ENCODE data around the gene FBXO48.

FBXO48 gene

DNA sequence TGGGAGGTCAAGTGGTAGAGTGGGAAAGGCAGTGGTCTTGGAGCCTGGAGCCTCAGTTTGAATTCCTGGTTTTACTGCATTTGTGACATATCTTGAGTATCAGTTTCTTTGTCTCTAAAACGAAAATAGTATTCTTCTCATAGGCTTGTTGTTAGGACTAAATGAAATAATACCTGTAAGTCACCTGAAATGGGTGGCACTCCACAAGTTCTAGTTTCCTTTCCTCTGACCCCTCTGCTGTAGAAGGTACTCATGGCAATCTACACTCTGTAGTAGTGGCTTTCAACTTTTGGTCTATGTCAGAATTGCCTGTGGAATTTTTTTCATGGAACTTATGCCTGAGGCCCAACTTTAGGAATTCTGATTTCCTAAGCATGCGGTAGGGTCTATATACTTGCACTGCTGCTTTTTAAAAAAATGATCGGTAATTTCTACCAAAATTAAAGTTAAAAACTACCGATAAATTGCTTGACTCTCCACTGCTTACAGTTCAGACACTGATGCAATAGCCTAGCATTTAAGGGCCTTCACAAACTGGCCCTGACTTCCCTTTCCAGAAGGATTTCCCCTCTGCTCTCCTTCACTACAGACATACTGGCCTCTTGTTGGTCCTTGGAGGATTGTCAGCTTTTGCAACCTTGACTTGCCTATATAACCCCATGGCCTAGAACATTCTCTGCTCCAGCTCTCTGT lies 54.8 kb downstream of the FBXO48 start:
- no peak for DNase-seq

DNA sequence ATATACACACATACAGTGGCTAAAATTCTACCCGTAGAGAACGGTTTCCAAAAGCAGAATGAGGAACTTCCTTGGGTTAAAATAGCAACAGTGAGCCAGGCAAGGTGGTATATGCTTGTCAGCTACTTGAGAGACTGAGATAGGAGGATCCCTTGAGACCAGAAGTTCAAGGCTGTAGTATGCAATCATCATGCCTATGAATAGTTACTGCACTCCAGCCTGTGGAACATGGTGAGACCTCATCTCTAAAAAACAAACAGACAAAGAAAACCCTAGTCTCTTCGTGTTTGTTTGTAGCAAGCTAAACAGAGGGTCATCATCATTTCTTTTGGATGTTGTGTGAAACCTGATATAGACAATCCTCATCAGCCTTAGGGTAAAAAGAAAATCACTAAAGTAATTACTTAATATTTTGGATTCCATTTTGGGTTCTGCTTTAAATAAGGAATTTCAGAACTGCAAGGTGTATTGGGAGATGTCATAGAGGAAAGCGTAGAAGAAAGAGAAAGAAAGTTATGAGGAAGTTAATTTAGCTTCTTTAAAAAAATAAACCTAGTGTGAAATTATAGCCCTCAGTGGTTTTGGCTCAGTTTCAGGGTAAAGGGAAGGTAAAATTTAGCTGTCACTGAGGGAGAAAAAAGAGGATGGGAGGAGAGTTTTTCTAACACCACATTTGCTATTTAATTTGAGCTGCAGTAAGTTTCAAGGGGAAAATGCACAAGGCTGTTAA lies 55.5 kb downstream of the FBXO48 start:
- DNase-seq, result no peak

All from right kidney (tissue), 1 donor.